Activated naive CD4-positive, alpha-beta T cell treated with anti-CD3 and anti-CD28 coated beads for 36 hours (primary cell): Measurements from ENCODE around the gene GASK1B. TPM values are rescaled to one million over a fixed set of nuclear protein-coding genes. Genes with fewer than 3 reads are reported as not detected.

Source experiments
- CTCF ChIA-PET: fragments of 350-600 bp; sonication (Branson Sonifier 250); formaldehyde crosslinking; loops from one replicate; lab custom pipeline; 2021; ENCODE audit warnings: antibody characterized with exemption; lab: Charles Lee
- DNase-seq: peaks from one replicate; pipeline ENCODE4 v3.0.0-alpha.2; 2020
- H3K27ac Mint-ChIP-seq: one replicate; pipeline ENCODE4 v1.8.0; 2021; ENCODE audit warnings: mild to moderate bottlenecking, mixed read lengths
- H3K27me3 Mint-ChIP-seq: one replicate; pipeline ENCODE4 v1.8.0; 2021; ENCODE audit warnings: low read depth, mixed read lengths
- H3K36me3 Mint-ChIP-seq: one replicate; pipeline ENCODE4 v1.8.0; 2021; ENCODE audit warnings: low read depth, mixed read lengths
- H3K4me1 Mint-ChIP-seq: one replicate; pipeline ENCODE4 v1.8.0; 2021; ENCODE audit warnings: low read depth, mixed read lengths
- H3K4me3 Mint-ChIP-seq: one replicate; pipeline ENCODE4 v1.8.0; 2021; ENCODE audit warnings: mild to moderate bottlenecking, moderate library complexity, mixed read lengths
- H3K9me3 Mint-ChIP-seq: one replicate; pipeline ENCODE4 v1.8.0; 2021; ENCODE audit warnings: mixed read lengths
- intact Hi-C: fragments of 100-400 bp; cut with micrococcal nuclease; formaldehyde crosslinking; loops from one replicate; pipeline ENCODE4 v1.15.1; 2023
- total RNA-seq, 2 experiments: library from RNA; stranded (reverse); gene quantifications; one replicate each; pipeline ENCODE4 v1.2.3, GENCODE V29; 2021

Gene GASK1B
- total RNA-seq, 2 experiments from 2014 or later: not detected

DNA sequence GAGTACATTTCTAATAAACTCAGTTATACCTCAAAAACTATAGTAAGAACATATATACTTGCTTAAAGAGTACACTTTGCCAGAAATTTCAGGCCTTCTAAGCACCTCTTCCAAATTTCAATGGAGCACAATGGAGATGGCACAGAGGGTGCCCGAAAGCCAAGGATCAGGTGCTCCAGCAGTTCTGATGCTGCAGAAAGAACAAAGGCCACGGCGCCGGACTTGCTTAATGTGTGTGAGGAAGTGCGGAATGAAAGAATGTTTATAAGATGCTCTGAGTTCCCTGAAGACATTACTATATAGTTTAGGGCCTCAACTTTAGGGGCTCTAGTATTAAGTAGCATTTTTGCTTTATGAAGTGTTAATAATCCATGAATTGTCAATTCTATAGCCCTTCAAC is 44.3 kb downstream of the GASK1B start:
- Mint-ChIP-seq H3K4me3 (no peak overlapping the region), H3K27me3 (no peaks in the 10 kb centered on the region), H3K27ac (no peak overlapping the region), H3K4me1 (no peaks in the 10 kb centered on the region), H3K36me3 (no peaks in the 10 kb centered on the region), H3K9me3 (no peaks in the 10 kb centered on the region)
- intact Hi-C loops: no loop called here
- CTCF ChIA-PET: no interaction called here
- DNase-seq: no peak

- intact Hi-C loops: no loop called here
- H3K9me3 Mint-ChIP-seq: no peaks in the 10 kb centered on the region
- CTCF ChIA-PET: no interaction called here
These were observed 47.5 kb downstream of the GASK1B start for GRCh38 chr4:158125310-158125709.

More at GRCh38 chr4:158125310-158125709, 47.5 kb downstream of the GASK1B start:
- H3K27me3 Mint-ChIP-seq: no peaks in the 10 kb centered on the region
- no peak overlapping the region for H3K27ac Mint-ChIP-seq
- no peaks in the 10 kb centered on the region for H3K4me1 Mint-ChIP-seq
- no peak overlapping the region for H3K4me3 Mint-ChIP-seq
- DNase-seq: no peak
- H3K36me3 Mint-ChIP-seq: no peaks in the 10 kb centered on the region

Other genes starting within 250 kb of the GASK1B start
- under 1 TPM in 1 of 2 experiments, not detected in 1; 0.31 TPM for gene TMEM144, start 37.5 kb upstream of the GASK1B start, total RNA-seq